ENCODE data around the gene PCDHA3.
A peak's percentile ranks its signal among the peaks of the same experiment; 100 is the strongest.
"Not testable (repeated sequence)": the region's sequence is repeated elsewhere in the genome, so short reads cannot be mapped to it uniquely, and the experiment has no call there.

The PCDHA3 gene

GRCh38 chr5:140800816-140801493, at the start of gene PCDHA3:
Gene PCDHA3, plus strand, starts transcription at chr5:140801057.
- no peak for DNase-seq

- DNase-seq = no peak
Observed at GRCh38 chr5:140753561-140753960, 47.3 kb upstream of the PCDHA3 start.

DNA sequence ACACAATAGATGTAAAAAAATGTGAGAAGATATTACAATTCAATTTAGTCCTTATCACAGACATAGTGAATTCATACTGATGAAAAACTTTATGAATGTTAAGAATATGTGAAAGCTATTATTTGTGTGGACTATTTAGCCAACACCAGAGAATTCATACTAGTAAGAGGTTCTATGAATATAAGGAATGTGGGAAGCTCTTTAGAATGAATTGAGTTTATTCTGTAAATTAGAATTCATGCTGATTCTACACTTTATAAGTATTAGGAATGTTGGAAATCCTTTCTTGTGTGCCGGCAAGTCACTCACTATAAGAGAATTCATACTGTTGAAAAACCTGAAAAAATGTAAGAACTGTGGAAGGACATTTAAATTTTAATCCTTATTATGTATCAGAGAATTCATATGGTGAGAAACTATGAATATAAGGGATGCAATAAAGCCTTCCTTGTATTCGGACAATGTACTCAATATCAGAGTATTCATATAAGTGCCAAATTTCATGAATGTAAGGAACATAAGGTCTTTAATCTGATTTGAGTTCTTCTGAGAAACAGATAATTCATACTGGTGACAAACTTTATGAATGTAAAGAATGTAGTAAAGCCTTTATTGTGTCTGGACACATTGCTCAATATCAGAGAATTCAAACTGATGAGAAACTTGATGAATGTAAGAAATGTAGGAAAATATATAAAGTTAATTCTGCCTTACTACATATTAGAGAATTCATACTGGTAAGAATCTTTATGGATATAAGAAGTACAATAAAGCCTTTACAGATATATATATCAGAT, 36.5 kb upstream of the PCDHA3 start:
- DNase-seq = no peak

DNA sequence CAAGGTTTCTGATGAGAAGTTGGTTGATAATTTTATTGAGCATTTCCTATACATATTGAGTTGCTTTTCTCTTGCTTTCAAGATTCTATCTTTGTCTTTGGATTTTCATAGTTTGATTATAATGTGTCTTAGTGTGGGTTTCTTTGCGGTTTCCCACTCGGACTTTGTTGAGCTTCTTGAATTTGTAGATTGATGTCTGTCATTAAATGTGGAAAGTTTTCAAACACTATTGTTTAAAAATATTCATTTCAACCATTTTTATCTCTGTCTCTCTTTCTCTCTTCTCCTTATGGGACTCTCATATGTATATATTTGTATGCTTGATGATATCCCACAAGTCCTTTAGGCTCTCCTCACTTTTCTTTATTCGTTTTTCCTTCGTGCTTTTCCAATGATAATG, 33.4 kb upstream of the PCDHA3 start:
- DNase-seq = no peak

DNA sequence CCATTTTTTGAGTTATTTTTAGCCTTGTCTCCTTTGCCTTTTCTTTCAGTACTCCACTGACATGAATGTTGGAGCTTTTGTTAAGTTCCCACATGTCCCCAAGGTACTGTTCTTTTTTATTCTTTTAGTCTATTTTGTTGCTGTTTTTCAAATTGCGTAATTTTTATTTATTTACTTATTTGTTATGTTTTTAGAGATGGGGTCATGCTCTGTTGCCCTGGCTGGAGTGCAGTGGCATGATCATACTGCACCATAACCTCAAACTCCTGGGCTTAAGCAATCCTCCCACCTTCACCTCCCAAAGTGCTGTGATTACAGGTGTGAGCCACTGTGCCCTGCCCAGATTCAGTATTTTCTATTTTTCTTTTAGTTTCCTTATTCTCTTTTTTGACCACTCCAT, 20.3 kb upstream of the PCDHA3 start:
- no peak for DNase-seq

- DNase-seq = peak; percentile 52 to 54
Observed at GRCh38 chr5:140785905-140786686, 14.8 kb upstream of the PCDHA3 start, which contains the start of gene PCDHA1. Gene PCDHA1, plus strand, starts transcription at chr5:140786140.

DNA sequence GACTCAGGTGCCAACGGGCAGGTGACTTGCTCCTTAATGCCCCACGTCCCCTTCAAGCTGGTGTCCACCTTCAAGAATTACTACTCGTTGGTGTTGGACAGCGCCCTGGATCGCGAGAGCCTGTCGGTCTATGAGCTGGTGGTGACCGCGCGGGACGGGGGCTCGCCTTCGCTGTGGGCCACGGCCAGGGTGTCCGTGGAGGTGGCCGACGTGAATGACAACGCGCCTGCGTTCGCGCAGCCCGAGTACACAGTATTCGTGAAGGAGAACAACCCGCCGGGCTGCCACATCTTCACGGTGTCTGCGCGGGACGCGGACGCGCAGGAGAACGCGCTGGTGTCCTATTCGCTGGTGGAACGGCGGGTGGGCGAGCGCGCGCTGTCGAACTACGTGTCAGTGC, 13.4 kb upstream of the PCDHA3 start:
- DNase-seq = not testable (repeated sequence)

DNA sequence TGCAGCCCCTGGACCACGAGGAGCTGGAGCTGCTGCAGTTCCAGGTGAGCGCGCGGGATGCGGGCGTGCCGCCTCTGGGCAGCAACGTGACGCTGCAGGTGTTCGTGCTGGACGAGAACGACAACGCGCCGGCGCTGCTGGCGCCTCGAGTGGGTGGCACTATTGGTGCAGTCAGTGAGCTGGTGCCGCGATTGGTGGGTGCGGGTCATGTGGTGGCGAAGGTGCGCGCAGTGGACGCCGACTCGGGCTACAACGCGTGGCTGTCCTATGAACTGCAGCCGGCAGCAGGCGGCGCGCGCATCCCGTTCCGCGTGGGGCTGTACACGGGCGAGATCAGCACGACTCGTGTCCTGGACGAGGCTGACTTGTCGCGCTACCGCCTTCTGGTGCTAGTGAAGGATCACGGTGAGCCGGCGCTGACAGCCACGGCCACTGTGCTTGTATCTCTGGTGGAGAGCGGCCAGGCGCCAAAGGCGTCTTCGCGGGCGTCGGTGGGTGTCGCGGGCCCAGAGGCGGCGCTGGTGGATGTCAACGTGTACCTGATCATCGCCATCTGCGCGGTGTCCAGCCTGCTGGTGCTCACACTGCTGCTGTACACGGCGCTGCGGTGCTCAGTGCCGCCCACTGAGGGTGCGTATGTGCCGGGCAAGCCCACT, 12.9 kb upstream of the PCDHA3 start:
- not testable (repeated sequence) for DNase-seq

- peak; percentile 77 to 78 for DNase-seq
Observed at GRCh38 chr5:140791089-140791488, 9.8 kb upstream of the PCDHA3 start.

- DNase-seq = peak in 1 of 2 experiments; percentile 1
Observed at GRCh38 chr5:140794595-140795258, 6.1 kb upstream of the PCDHA3 start, which contains the start of gene PCDHA2. Gene PCDHA2, plus strand, starts transcription at chr5:140794852.

DNA sequence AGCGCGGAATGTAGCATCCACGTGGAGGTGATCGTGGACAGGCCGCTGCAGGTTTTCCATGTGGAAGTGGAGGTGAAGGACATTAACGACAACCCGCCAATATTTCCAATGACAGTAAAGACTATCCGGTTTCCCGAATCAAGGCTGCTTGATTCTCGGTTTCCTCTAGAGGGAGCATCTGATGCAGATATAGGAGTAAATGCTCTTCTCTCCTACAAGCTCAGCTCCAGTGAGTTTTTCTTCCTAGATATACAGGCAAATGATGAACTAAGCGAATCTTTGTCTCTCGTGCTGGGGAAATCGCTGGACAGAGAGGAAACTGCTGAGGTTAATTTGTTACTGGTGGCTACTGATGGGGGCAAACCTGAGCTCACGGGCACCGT, 5.6 kb upstream of the PCDHA3 start:
- no peak for DNase-seq

DNA sequence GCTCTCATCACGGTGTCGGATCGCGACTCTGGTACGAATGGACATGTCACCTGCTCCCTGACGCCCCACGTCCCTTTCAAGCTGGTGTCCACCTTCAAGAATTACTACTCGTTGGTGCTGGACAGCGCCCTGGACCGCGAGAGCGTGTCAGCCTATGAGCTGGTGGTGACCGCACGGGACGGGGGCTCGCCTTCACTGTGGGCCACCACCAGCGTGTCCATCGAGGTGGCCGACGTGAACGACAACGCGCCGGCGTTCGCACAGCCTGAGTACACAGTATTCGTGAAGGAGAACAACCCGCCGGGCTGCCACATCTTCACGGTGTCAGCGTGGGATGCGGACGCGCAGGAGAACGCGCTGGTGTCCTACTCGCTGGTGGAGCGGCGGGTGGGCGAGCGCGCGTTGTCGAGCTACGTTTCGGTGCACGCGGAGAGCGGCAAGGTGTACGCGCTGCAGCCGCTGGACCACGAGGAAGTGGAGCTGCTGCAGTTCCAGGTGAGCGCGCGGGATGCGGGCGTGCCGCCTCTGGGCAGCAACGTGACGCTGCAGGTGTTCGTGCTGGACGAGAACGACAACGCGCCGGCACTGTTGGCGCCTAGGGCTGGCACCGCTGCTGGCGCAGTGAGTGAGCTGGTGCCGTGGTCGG, 4.7 kb upstream of the PCDHA3 start:
- DNase-seq = not testable (repeated sequence)

- DNase-seq = no peak
Observed at GRCh38 chr5:140796718-140797095, 4.2 kb upstream of the PCDHA3 start.

GRCh38 chr5:140801494-140801841, 611 bp downstream of the PCDHA3 start:
- DNase-seq = no peak

DNA sequence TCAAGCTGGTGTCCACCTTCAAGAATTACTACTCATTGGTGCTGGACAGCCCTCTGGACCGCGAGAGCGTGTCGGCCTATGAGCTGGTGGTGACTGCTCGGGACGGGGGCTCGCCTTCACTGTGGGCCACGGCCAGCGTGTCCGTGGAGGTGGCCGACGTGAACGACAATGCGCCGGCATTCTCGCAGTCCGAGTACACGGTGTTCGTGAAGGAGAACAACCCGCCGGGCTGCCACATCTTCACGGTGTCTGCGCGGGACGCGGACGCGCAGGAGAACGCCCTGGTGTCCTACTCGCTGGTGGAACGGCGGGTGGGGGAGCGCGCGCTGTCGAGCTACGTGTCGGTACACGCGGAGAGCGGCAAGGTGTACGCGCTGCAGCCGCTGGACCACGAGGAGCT, 1.5 kb downstream of the PCDHA3 start:
- not testable (repeated sequence) for DNase-seq

DNA sequence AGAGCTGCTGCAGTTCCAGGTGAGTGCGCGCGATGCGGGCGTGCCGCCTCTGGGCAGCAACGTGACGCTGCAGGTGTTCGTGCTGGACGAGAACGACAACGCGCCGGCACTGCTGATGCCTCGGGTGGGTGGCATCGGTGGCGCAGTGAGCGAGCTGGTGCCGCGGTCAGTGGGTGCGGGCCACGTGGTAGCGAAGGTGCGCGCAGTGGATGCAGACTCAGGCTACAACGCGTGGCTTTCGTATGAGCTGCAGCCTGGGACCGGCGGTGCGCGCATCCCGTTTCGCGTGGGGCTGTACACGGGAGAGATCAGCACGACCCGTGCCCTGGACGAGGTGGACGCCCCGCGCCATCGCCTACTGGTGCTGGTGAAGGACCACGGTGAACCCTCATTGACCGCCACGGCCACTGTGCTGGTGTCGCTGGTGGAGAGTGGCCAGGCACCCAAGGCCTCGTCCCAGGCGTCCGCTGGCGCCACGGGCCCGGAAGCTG, 2.0 kb downstream of the PCDHA3 start:
- no peak for DNase-seq

DNA sequence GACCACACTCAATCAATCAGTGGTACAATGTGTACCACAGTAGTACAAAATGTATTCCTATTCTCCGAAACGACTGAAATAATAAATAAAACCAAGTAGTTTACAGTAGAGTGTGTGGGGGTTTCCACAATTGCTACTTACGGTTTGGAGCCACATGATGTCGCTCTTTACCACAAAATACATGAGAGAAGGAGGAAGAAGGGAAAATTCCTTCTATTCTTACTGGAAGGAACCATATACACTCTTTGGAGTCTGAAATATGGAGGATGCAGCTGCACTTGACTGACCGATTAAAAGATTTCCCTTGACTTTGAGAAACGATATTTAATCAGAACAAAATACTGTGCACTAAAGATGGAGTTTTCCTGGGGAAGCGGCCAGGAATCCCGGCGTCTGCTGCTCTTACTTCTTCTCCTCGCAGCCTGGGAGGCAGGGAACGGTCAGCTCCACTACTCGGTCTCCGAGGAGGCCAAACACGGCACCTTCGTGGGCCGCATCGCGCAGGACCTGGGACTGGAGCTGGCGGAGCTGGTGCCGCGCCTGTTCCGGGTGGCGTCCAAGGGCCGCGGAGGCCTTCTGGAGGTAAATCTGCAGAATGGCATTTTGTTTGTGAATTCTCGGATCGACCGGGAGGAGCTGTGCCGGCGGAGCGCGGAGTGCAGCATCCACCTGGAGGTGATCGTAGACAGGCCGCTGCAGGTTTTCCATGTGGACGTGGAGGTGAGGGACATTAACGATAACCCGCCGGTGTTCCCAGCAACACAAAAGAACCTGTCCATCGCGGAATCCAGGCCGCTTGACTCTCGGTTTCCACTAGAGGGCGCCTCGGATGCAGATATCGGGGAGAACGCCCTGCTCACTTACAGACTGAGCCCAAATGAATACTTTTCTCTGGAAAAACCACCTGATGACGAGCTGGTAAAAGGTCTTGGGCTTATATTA, 6.2 kb downstream of the PCDHA3 start, which contains the start of gene PCDHA4:
TSS of gene PCDHA4 (plus strand) at position 235 of the 942 bp plus-strand sequence.
- no peak for DNase-seq

GRCh38 chr5:140808241-140808888, 7.5 kb downstream of the PCDHA3 start:
- DNase-seq = not testable (repeated sequence)

- no peak for DNase-seq
Observed at GRCh38 chr5:140808889-140809291, 8.0 kb downstream of the PCDHA3 start.
